Neural cell (in vitro differentiated cells): ENCODE measurements around the gene NHLRC4. TPM values are rescaled to one million over a fixed set of nuclear protein-coding genes. Genes with fewer than 3 reads are reported as not detected.

Experiments
- H2AFZ ChIP-seq: fragments of 200-600, 300-800 bp; sonication (generic), shearing (Covaris generic); 2 replicates; pipeline ENCODE4 v1.6.0; 2014; ENCODE audit warnings: low read depth, mild to moderate bottlenecking, antibody characterized with exemption, low read length, moderate library complexity
- H3F3A ChIP-seq: fragments of 200-600 bp; shearing (Covaris generic); 2 replicates; pipeline ENCODE4 v1.6.1; 2016; ENCODE audit warnings: mild to moderate bottlenecking, moderate library complexity, mixed read lengths, antibody characterized with exemption, low read length; ENCODE audit not compliant: insufficient read depth, poor library complexity, severe bottlenecking
- H3K27ac ChIP-seq: fragments of 200-600, 300-800 bp; sonication (generic), shearing (Covaris generic); 2 replicates; pipeline ENCODE4 v1.5.1; 2014; ENCODE audit warnings: mild to moderate bottlenecking, low read length, moderate library complexity
- H3K27me3 ChIP-seq: fragments of 300-800, 200-600 bp; sonication (generic), shearing (Covaris generic); 2 replicates; pipeline ENCODE4 v1.6.0; 2014; ENCODE audit warnings: mild to moderate bottlenecking, low read depth, low read length, moderate library complexity; ENCODE audit not compliant: insufficient read depth
- H3K36me3 ChIP-seq: fragments of 300-800, 200-600 bp; sonication (generic), shearing (Covaris generic); 2 replicates; pipeline ENCODE4 v1.5.1; 2014; ENCODE audit warnings: mild to moderate bottlenecking, antibody characterized with exemption, low read length, moderate library complexity; ENCODE audit not compliant: insufficient read depth
- H3K4me2 ChIP-seq: fragments of 300-800, 200-600 bp; sonication (generic), shearing (Covaris generic); 2 replicates; pipeline ENCODE4 v1.6.0; 2014; ENCODE audit warnings: mild to moderate bottlenecking, low read length
- H3K4me3 ChIP-seq: fragments of 300-800, 200-600 bp; sonication (generic), shearing (Covaris generic); 2 replicates; pipeline ENCODE4 v1.5.1; 2014; ENCODE audit warnings: mild to moderate bottlenecking, low read length, moderate library complexity
- H3K79me2 ChIP-seq: fragments of 200-600 bp; shearing (Covaris generic); replicated peaks from 2 replicates; pipeline ENCODE4 v1.6.0; 2014; ENCODE audit warnings: mild to moderate bottlenecking, low read length, moderate library complexity; ENCODE audit not compliant: insufficient read depth
- H3K9ac ChIP-seq: fragments of 300-800, 200-600 bp; sonication (generic), shearing (Covaris generic); 2 replicates; pipeline ENCODE4 v1.6.1; 2016; ENCODE audit warnings: mild to moderate bottlenecking, low read length, mixed read lengths
- H3K9me2 ChIP-seq: fragments of 200-600 bp; shearing (Covaris generic); 2 replicates; pipeline ENCODE4 v1.6.1; 2016; ENCODE audit warnings: mild to moderate bottlenecking, low read length, mixed read lengths; ENCODE audit not compliant: insufficient read depth
- H3K9me3 ChIP-seq: fragments of 200-600, 300-800 bp; sonication (generic), shearing (Covaris generic); 2 replicates; pipeline ENCODE4 v1.6.1; 2016; ENCODE audit warnings: mild to moderate bottlenecking, mixed run types, low read length, moderate library complexity, mixed read lengths
- H4K20me1 ChIP-seq: fragments of 200-600 bp; shearing (Covaris generic); 2 replicates; pipeline ENCODE4 v1.6.1; 2016; ENCODE audit warnings: mild to moderate bottlenecking, mixed run types; ENCODE audit not compliant: insufficient read depth
- EP300 ChIP-seq: fragments of 450-650 bp; conservative IDR thresholded peaks from 2 replicates; pipeline ENCODE4 v1.6.1; 2014; ENCODE audit warnings: antibody characterized with exemption, mild to moderate bottlenecking, moderate library complexity; ENCODE audit not compliant: poor library complexity, severe bottlenecking
- EZH2 ChIP-seq: fragments of 200-600, 300-800 bp; shearing (Covaris generic), sonication (generic); IDR thresholded peaks from 2 replicates; pipeline ENCODE4 v1.6.1; 2014; ENCODE audit warnings: antibody characterized with exemption, low read length, borderline replicate concordance, mild to moderate bottlenecking; ENCODE audit not compliant: insufficient read depth, poor library complexity, severe bottlenecking
- MXI1 ChIP-seq: fragments of 450-650 bp; conservative IDR thresholded peaks from 2 replicates; pipeline ENCODE4 v1.6.1; 2014; ENCODE audit warnings: antibody characterized with exemption, mild to moderate bottlenecking; ENCODE audit not compliant: poor library complexity, severe bottlenecking
- POLR2AphosphoS5 ChIP-seq: IDR thresholded peaks from 2 replicates; pipeline ENCODE4 v1.6.1; 2012
- RAD21 ChIP-seq: fragments of 450-650 bp; conservative IDR thresholded peaks from 2 replicates; pipeline ENCODE4 v1.6.1; 2014; ENCODE audit warnings: antibody characterized with exemption, mild to moderate bottlenecking, moderate library complexity
- SMC3 ChIP-seq: fragments of 450-650 bp; conservative IDR thresholded peaks from 2 replicates; pipeline ENCODE4 v1.6.1; 2014; ENCODE audit warnings: antibody characterized with exemption, mild to moderate bottlenecking, moderate library complexity; ENCODE audit not compliant: poor library complexity
- TAF1 ChIP-seq: IDR thresholded peaks from 2 replicates; pipeline ENCODE4 v1.6.1; 2012; ENCODE audit warnings: low read depth
- polyA plus RNA-seq: library from polyadenylated mRNA; depleted of rRNA; stranded (reverse); fragments of >200 nt; gene quantifications from 2 replicates; pipeline ENCODE4 v1.2.3, GENCODE V29; 2014
- TF ChIP-seq, protein P1 (sequence below): IDR thresholded peaks from 2 replicates; pipeline ENCODE4 v1.6.1; 2012; ENCODE audit warnings: borderline replicate concordance
- TF ChIP-seq, protein P2 (sequence below): fragments of 450-650 bp; IDR thresholded peaks from 2 replicates; pipeline ENCODE4 v1.5.1; 2014; ENCODE audit warnings: antibody characterized with exemption, mild to moderate bottlenecking, moderate library complexity; ENCODE audit not compliant: poor library complexity, severe bottlenecking

Gene NHLRC4
- polyA plus RNA-seq, 1 donor from 2014 or later = not detected

DNA sequence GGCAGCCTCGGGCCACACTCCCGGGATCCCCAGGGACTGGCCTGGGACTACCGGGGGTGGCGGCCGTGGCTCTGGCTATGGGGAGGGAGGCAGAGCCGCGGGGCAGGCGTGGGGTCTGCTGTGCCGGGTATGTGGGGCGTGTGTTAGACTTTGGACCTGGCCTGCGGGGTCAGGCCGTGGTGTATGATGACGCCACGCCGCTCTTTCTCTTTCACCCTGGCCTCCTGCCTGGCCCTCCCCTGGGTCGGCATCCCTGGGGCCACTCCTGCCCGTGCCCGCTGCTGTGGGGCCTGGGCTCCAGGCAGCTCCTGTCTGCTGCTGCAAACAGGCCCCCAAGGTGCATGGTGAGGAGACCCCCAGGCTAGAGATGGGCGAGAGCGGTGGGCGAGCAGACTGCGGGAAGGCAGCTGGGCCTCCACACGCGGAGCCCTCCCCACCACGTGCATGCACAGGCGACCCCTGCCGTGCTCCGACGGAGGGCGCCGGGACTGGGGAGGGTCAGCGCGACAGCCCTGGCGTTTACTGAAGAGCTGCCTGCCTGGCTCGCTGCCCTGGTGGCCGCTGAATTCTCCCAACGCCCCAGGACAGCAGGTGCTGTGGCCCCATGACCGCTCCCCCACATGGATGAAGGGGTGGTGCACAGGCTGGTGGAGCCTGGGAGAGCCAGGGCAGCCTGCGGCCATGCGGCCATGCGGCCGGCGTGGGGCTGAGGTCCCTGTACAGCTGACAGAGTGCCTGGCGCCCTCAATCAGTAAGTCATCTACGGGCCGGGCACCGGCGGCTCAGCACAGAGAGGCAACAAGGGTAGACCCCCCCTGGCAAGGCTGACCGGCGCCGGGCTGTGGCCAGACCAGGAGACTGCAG lies 23.3 kb upstream of the NHLRC4 start:
- Histone ChIP-seq H3K36me3 (no peaks in the 10 kb centered on the region), H3K4me3 (no peak overlapping the region), H2AFZ (no peak overlapping the region), H3K9me3 (no peaks in the 10 kb centered on the region), H4K20me1 (no peaks in the 10 kb centered on the region), H3F3A (no peaks in the 10 kb centered on the region), H3K4me2 (no peak overlapping the region), H3K9me2 (no peaks in the 10 kb centered on the region), H3K79me2 (no peaks in the 10 kb centered on the region), H3K27ac (no peak overlapping the region), H3K9ac (no peak overlapping the region), H3K27me3 (no peaks in the 10 kb centered on the region)
- TF ChIP-seq, protein P1, sequence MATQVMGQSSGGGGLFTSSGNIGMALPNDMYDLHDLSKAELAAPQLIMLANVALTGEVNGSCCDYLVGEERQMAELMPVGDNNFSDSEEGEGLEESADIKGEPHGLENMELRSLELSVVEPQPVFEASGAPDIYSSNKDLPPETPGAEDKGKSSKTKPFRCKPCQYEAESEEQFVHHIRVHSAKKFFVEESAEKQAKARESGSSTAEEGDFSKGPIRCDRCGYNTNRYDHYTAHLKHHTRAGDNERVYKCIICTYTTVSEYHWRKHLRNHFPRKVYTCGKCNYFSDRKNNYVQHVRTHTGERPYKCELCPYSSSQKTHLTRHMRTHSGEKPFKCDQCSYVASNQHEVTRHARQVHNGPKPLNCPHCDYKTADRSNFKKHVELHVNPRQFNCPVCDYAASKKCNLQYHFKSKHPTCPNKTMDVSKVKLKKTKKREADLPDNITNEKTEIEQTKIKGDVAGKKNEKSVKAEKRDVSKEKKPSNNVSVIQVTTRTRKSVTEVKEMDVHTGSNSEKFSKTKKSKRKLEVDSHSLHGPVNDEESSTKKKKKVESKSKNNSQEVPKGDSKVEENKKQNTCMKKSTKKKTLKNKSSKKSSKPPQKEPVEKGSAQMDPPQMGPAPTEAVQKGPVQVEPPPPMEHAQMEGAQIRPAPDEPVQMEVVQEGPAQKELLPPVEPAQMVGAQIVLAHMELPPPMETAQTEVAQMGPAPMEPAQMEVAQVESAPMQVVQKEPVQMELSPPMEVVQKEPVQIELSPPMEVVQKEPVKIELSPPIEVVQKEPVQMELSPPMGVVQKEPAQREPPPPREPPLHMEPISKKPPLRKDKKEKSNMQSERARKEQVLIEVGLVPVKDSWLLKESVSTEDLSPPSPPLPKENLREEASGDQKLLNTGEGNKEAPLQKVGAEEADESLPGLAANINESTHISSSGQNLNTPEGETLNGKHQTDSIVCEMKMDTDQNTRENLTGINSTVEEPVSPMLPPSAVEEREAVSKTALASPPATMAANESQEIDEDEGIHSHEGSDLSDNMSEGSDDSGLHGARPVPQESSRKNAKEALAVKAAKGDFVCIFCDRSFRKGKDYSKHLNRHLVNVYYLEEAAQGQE = no peak
- TF ChIP-seq RAD21 = no peak
- no peak for TF ChIP-seq MXI1
- TF ChIP-seq TAF1 = no peak
- TF ChIP-seq SMC3 = no peak
- TF ChIP-seq POLR2AphosphoS5 = no peak
- TF ChIP-seq EP300 = no peak
- no peak for TF ChIP-seq EZH2
- TF ChIP-seq, protein P2, sequence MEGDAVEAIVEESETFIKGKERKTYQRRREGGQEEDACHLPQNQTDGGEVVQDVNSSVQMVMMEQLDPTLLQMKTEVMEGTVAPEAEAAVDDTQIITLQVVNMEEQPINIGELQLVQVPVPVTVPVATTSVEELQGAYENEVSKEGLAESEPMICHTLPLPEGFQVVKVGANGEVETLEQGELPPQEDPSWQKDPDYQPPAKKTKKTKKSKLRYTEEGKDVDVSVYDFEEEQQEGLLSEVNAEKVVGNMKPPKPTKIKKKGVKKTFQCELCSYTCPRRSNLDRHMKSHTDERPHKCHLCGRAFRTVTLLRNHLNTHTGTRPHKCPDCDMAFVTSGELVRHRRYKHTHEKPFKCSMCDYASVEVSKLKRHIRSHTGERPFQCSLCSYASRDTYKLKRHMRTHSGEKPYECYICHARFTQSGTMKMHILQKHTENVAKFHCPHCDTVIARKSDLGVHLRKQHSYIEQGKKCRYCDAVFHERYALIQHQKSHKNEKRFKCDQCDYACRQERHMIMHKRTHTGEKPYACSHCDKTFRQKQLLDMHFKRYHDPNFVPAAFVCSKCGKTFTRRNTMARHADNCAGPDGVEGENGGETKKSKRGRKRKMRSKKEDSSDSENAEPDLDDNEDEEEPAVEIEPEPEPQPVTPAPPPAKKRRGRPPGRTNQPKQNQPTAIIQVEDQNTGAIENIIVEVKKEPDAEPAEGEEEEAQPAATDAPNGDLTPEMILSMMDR = no peak

- Histone ChIP-seq H3K4me3 (no peak overlapping the region), H2AFZ (no peak overlapping the region), H3K9me2 (no peaks in the 10 kb centered on the region), H3K27me3 (no peaks in the 10 kb centered on the region), H3K4me2 (no peak overlapping the region), H3K79me2 (no peaks in the 10 kb centered on the region), H3K9me3 (no peaks in the 10 kb centered on the region), H3K36me3 (no peaks in the 10 kb centered on the region), H3K27ac (no peak overlapping the region), H4K20me1 (no peaks in the 10 kb centered on the region), H3F3A (no peaks in the 10 kb centered on the region), H3K9ac (no peak overlapping the region)
- TF ChIP-seq POLR2AphosphoS5 = no peak
- TF ChIP-seq, protein P1 = no peak
- TF ChIP-seq EZH2 = no peak
- no peak for TF ChIP-seq EP300
- no peak for TF ChIP-seq TAF1
- no peak for TF ChIP-seq MXI1
Observed at GRCh38 chr16:544517-544916, 22.3 kb upstream of the NHLRC4 start.
